ENCODE results near the gene HLTF.

HLTF gene

DNA sequence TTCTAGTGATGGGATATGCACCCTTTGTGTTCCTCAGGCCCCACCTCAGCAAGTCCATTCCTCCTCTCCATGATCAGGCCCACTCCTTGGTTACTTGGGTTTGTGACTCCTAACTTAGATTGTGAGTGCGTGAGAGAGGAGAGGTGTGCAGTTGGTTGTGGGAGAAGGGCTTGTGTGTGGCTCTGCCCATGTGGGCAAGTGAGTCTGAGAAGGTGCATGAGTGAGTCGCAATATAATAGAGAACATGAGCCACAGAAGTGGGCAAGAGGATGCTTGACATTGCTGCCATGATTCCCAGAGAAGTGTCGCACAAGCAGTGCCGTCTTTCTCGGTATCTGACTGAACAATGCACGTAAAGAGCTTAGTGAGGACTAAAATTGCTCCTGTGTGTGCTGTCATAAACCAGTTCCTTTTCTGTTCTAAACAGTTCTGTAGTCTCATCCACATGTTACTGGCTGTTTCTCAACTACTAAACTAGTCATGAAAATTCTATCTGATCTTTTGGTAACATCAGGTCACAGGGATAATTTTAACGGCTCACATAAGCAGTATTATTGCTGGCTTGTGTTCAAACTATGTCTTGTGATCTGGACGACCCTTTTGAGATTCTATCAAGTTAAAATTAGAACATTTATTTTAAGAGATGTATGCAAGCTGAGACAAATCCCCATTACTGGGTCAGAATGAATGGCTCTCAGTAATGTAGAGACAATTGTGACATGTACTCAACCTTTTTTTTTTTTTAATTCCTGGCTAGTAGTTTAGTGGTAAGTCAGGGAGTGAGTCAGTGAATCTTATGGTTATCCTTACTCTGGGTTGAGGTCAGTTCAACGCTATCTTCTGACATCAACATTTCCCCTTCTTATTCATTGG lies 69.4 kb downstream of the HLTF start:
- no peak for DNase-seq (ENCODE audit: low spot score)

- DNase-seq (ENCODE audit: low spot score), result no peak
Measured at GRCh38 chr3:149016242-149016641, 70.1 kb downstream of the HLTF start.

DNA sequence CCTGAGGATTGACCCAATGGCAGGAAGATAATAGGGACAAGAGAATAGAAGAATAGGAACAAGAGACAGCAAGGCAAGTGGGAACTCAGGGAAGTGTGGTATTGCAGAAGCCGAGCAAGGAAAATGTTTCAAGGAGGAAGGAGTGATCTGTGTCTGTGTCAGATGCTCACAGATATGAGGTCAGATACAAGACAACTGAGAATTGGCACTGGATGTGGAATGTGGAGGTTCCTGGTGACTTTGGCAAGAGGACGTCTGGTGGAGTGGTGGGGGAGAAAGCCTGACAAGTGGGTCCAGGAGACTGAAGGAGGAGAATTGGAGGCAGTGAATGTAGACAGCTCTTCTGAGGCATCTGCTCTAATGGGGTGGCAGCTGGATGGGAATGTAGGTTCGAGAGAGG lies 70.9 kb downstream of the HLTF start:
- DNase-seq (ENCODE audit: low spot score), result no peak

DNA sequence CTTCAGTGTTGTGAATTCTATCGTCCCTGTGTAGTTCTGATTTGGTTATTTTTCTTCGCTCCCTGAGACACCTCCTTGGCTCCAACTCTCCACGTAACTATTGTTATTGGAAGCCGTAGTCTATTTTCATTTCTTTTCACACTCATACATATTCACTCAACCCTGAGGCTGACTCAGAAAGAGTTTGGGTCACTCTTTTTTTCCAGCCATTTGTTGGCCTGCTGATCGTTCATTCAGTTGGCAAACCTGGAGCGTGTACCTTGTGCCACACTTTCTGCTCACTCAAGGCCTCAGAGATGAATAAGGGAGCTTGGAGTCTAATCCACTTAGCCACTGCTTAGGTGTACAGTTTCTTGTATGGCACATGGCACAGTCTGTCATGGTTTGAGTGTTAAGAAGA lies 72.6 kb downstream of the HLTF start:
- no peak for DNase-seq (ENCODE audit: low spot score)

DNA sequence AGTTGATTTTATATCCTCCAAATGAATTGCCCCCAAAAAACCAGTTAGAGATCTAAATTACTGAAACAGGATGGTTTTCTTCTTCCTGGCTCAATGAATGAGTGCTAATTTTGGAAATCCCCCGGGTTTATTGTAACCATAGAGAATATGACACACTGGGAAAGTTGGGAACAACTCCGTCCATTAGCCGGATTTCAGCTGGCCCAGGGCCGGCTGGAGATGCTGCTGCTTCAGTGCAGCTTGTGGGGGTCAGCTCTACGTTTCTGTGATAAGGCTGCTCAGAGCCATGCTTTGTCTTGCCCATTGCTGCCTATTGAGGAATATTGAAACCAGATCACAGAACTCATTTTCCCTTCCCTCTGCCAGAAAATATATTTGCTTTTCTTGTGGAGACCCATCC lies 74.7 kb downstream of the HLTF start:
- DNase-seq (ENCODE audit: low spot score), result no peak

GRCh38 chr3:149010966-149011365 lies 75.4 kb downstream of the HLTF start:
- DNase-seq (ENCODE audit: low spot score), result no peak

DNA sequence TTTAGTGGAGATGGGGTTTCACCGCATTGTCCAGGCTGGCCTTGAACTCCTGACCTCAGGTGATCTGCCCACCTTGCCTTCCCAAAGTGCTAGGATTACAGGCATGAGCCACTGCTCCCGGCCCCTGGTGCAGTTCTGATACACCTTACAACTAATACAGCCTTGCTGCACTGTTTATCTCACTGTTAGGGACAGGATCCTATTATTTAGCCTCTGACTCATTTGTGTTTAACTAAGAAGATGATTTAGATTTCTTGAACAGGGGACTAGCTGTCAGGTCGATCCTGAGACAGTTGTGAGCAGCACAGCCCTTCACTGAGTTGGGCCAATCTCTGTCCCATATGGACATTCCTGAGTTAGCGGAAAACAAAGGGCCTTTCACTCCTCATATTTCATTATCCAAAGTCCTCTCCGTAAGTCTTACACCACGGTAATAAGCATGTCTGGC lies 75.8 kb downstream of the HLTF start:
- no peak for DNase-seq (ENCODE audit: low spot score)

GRCh38 chr3:149009732-149010131 lies 76.6 kb downstream of the HLTF start:
- DNase-seq (ENCODE audit: low spot score), result peak; percentile 64

DNA sequence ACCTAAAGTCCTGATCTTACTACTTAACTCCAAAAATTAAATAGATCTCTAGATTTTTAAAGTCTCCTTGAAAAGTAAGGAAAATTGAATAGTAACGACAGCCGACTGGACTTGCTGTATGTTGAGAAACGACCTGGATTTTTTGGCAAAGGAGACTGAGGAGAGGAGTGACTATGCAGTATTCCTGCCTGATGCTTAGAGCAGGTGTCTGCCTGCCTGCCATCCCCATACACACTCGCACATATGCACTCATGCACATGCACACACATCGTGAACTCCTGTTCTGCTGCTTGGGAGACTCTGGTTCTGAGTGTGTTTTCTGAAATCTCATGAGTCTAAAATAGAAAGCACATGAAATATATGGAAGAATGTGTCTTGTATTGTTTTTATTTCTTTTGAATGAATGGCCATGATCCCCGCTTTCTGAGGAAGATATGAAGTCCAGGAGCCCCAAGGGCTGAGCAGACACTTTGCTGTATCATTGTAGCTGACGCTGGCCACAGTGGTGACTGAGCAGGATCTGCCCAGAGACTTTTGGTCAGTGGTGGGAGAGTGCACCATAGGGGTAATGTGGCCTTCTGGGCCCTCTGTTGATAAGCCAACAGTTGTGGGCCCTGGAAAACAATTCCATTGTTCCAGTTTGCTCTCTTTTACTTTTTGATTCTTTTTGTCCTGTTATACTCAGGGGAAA lies 78.6 kb downstream of the HLTF start:
- DNase-seq (ENCODE audit: low spot score), result no peak

GRCh38 chr3:149005416-149005815 lies 80.9 kb downstream of the HLTF start:
- no peak for DNase-seq (ENCODE audit: low spot score)

DNA sequence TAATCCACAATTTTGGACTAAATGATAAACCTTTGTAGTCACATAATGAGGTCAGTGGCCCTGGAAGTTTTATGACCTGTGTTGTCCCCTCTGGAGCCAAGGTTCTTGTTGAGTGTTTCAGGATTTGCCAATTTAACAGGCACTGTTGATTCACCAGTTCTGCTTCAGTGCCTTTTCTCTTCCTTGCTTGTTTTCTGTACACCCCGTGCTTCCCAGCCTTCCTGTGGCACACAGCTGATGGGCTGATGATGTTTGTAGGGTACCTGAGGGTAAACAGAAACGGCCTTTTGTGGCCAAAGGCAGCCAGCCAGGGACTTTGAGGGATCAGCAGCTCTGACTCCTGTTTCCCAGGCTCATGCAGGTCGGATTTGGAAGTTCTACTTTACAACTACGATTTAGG lies 81.7 kb downstream of the HLTF start:
- no peak for DNase-seq (ENCODE audit: low spot score)

- DNase-seq (ENCODE audit: low spot score), result peak; percentile 50
Measured at GRCh38 chr3:149003653-149004305, 82.6 kb downstream of the HLTF start.

DNA sequence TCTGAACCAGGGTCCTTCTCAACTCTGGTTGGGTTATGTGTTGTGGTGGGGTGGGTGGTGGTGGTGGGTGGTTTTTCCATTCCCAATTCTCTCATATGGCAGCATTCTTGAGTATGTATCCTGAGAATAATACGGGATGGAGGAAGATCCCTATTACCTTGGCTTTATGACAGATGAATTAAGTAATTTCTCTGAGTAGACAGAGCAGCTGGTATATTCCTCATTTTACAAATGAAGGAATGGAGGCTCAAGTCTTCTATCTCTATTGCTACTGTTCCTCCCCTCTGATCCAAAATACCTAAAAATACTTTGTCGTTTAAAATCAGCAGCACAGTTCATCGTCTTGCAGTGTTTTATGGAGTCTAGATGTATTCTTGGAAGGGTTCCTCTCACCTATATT lies 84.6 kb downstream of the HLTF start:
- no peak for DNase-seq (ENCODE audit: low spot score)

- DNase-seq (ENCODE audit: low spot score), result no peak
Measured at GRCh38 chr3:149000206-149000745, 86.1 kb downstream of the HLTF start.

DNA sequence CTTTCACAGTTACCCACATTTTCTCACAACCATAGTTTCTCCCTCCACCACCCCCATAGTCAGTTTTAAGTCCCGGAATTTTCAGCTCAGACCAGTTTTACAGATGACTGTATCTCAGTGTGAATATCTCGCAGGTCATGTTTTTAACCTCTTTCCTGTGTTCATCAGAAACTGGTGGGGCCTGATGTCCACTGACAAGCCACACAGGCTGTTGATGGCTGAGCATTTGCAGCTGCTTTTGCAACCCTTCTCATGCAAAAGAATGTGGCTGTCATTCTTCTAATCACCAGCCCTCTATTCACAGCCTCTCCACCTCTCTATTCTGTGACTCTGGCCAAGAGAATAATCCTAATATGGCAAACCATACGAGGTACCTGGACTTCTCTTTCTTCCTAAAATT lies 86.5 kb downstream of the HLTF start:
- DNase-seq (ENCODE audit: low spot score), result no peak

- peak; percentile 24 for DNase-seq (ENCODE audit: low spot score)
Measured at GRCh38 chr3:148998715-148999423, 87.5 kb downstream of the HLTF start.

DNA sequence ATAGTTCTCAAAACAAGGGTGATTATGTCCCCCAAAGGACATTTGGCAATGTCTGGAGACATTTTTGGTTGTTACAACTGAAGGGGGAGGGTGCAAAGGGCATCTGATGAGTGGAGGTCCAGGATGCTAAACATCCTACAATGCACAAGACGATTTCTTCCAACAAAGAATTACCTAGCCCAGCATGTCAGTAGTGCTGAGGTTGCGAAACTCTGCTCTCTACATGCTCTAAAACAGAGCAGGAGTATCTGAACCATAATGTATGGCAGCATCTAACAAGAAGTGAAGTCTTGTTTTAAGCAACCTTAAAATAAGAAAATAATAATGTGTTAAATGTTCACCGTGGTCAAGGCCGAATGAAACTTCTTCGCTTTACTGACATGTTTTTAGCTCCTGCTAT lies 88.0 kb downstream of the HLTF start:
- no peak for DNase-seq (ENCODE audit: low spot score)

GRCh38 chr3:148997623-148998022 lies 88.7 kb downstream of the HLTF start:
- no peak for DNase-seq (ENCODE audit: low spot score)

GRCh38 chr3:148992635-148993255 lies 93.6 kb downstream of the HLTF start:
- DNase-seq (ENCODE audit: low spot score), result no peak

DNA sequence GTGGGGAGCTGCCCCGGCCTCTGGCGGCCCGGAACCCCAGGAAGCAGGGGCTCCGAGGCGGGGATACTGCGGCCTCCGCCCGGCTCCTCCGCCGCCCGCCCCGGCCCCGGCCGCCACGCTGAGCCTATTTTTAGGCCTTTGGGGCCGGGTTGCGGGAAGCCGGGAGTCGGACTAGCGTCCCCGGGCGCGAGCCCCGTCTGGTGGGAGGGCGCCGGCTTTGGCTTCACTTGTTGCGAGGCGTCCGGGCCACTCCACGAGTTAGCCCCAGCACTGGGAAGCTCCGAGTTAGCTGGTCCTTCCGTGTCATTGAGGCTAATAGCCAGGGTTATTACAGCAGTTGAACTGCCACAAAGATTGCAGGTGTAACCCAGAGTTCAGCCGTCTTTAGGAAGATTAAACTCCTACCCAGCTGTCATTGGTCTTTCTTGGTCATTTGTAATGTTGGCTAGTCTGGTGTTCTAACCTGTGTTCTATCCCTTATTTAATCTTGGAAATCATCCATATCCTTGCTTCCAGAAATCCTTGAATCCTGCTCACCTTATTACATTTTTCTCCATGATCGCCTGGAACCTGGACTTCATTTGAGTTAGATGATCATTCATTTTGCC lies 94.2 kb downstream of the HLTF start:
- DNase-seq (ENCODE audit: low spot score), result peak; percentile 51

Data from CD4-positive, alpha-beta T cell treated with Interleukin-2 at 100 ng/mL for 4 hours (primary cell).